GM12878 (cell line): ENCODE results near the gene SLC6A9. TPM values are rescaled to one million over a fixed set of nuclear protein-coding genes. Genes with fewer than 3 reads are reported as not detected.

Experiments used
- CBX5 ChIP-seq: sonication (generic); IDR thresholded peaks from 2 replicates; pipeline ENCODE4 v1.6.1; 2016; ENCODE audit warnings: low read depth, moderate library complexity, mild to moderate bottlenecking, inconsistent platforms
- GABPA ChIP-seq: IDR thresholded peaks from 2 replicates; pipeline ENCODE4 v1.6.1; 2014; ENCODE audit warnings: antibody characterized with exemption, low read depth, mild to moderate bottlenecking, inconsistent platforms
- HCFC1 ChIP-seq: fragments of 150-350 bp; IDR thresholded peaks from 2 replicates; pipeline ENCODE4 v1.6.1; 2014; ENCODE audit warnings: low read length
- MXI1 ChIP-seq: fragments of 150-350 bp; IDR thresholded peaks from 2 replicates; pipeline ENCODE4 v1.6.1; 2011; ENCODE audit warnings: low read depth, mild to moderate bottlenecking, inconsistent platforms, low read length, improper control_type of control experiment
- NBN ChIP-seq: fragments of 450-650 bp; IDR thresholded peaks from 2 replicates; pipeline ENCODE4 v1.6.1; 2016
- NR2F1 ChIP-seq: fragments of 450-650 bp; conservative IDR thresholded peaks from 2 replicates; pipeline ENCODE4 v1.6.1; 2017; ENCODE audit warnings: mild to moderate bottlenecking
- POLR2A ChIP-seq: IDR thresholded peaks from 2 replicates; pipeline ENCODE4 v1.6.1; 2011; ENCODE audit warnings: low read depth, mild to moderate bottlenecking, low read length
- SIN3A ChIP-seq: IDR thresholded peaks from 2 replicates; pipeline ENCODE4 v1.6.1; 2012; ENCODE audit warnings: low read depth, low read length, improper control_type of control experiment
- SIX5 ChIP-seq: IDR thresholded peaks from 2 replicates; pipeline ENCODE4 v1.6.1; 2011; ENCODE audit warnings: mild to moderate bottlenecking, low read depth, low read length, moderate library complexity; ENCODE audit not compliant: severe bottlenecking
- TCF7 ChIP-seq: IDR thresholded peaks from 2 replicates; pipeline ENCODE4 v1.6.1; 2014; ENCODE audit warnings: antibody characterized with exemption, borderline replicate concordance
- ZNF384 ChIP-seq: IDR thresholded peaks from 2 replicates; pipeline ENCODE4 v1.6.1; 2012; ENCODE audit warnings: low read depth, mild to moderate bottlenecking, low read length, improper control_type of control experiment, borderline replicate concordance
- polyA plus RNA-seq, 11 experiments: library from polyadenylated mRNA; depleted of rRNA in 4 of 11; unstranded in 6 of 11; stranded (reverse) in 5 of 11; fragments of >200 nt; fragmentation: Nextera tagmentation in 4 of 11; fragmentation: Illumina TruSeq in 1 of 11; extraction: Ambion mirVana in 4 of 11; extraction: Trizol in 1 of 11; gene quantifications; 1 replicate in 1 of 11; 2 replicates in 10 of 11; pipeline versions ENCODE4 v1.2.1 to v1.2.3, GENCODE V29; 2011 to 2016; ENCODE audit warnings: inconsistent platforms in 2 of 11, missing spikeins in 2 of 11, low read depth in 1 of 11
- total RNA-seq, 4 experiments: library from RNA; depleted of rRNA in 3 of 4; stranded (reverse); fragments of >200 nt in 3 of 4; fragmentation: Illumina TruSeq in 1 of 4; extraction: Trizol in 1 of 4; gene quantifications; 2 replicates each; pipeline versions ENCODE4 v1.2.1 to v1.2.3, GENCODE V29; 2013 to 2021
- TF ChIP-seq, protein P1 (sequence below): fragments of 450-650 bp; IDR thresholded peaks from 2 replicates; pipeline ENCODE4 v1.6.1; 2014; ENCODE audit warnings: mild to moderate bottlenecking
- TF ChIP-seq, protein P2 (sequence below): fragments of 150-350 bp; IDR thresholded peaks from 2 replicates; pipeline ENCODE4 v1.6.1; 2016; ENCODE audit warnings: low read depth, low read length
- TF ChIP-seq, protein P3 (sequence below): IDR thresholded peaks from 2 replicates; pipeline ENCODE4 v1.6.1; 2012; ENCODE audit warnings: low read depth, low read length, improper control_type of control experiment
- TF ChIP-seq, protein P4 (sequence below): fragments of 450-650 bp; IDR thresholded peaks from 2 replicates; pipeline ENCODE4 v1.6.1; 2016; ENCODE audit warnings: mild to moderate bottlenecking, moderate library complexity, borderline replicate concordance
- TF ChIP-seq, protein P5 (sequence below): fragments of 450-650 bp; IDR thresholded peaks from 2 replicates; pipeline ENCODE4 v1.6.1; 2016; ENCODE audit warnings: mild to moderate bottlenecking

SLC6A9 gene
- total and polyA plus RNA-seq, 10 of the 15 experiments (the other 5 are each of a cell fraction or from before 2014, with no cell fraction given) = 0.02 to 2.0 (median 0.63) TPM

DNA sequence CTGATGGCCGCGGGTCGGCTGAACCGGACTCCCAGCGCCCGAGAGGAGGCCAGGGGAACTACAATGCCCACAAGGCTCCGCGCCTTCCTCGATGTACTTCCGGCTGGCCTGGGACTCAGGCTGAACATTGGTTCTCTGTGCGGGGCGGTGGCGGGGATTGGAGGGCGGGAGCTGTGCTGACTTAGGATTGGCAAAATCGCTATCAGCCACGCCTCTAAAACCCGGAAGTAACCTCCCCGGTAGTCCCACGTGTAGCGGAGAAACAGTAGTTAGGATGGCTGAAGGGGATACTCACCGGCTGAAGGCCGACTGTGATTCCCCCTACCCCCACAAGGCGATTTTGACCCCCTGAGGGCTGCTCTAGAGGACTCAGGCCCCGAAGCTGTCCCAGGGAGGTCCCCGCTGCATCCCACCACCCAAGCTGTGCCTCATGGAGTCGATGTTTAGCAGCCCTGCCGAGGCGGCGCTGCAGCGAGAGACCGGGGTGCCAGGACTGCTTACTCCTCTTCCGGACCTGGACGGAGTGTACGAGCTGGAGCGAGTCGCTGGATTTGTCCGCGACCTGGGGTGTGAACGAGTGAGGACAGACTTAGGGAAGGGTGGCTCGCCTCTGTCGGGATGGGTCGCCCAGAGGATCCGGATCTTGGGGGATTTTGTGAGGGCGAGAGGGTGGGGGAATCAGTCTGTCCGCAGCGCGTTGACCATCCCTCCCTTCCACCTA, 61.4 kb downstream of the SLC6A9 start, which contains the start of gene DPH2 (continued):
- TF ChIP-seq HCFC1 (peak; percentile 92), NBN (0 out of 2 replicates have a peak, but pooled peaks have one; percentile 4), SIN3A (peak; percentile 94; the same call in 1 of the 2 replicates), TCF7 (no peak), SIX5 (peak; percentile 93), ZNF384 (no peak), CBX5 (no peak), POLR2A (peak; percentile 67), NR2F1 (no peak), GABPA (peak; percentile 96), MXI1 (peak; percentile 99)
- TF ChIP-seq, protein P1, sequence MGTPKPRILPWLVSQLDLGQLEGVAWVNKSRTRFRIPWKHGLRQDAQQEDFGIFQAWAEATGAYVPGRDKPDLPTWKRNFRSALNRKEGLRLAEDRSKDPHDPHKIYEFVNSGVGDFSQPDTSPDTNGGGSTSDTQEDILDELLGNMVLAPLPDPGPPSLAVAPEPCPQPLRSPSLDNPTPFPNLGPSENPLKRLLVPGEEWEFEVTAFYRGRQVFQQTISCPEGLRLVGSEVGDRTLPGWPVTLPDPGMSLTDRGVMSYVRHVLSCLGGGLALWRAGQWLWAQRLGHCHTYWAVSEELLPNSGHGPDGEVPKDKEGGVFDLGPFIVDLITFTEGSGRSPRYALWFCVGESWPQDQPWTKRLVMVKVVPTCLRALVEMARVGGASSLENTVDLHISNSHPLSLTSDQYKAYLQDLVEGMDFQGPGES = peak; percentile 34; the same call in 1 of the 2 replicates
- TF ChIP-seq, protein P2, sequence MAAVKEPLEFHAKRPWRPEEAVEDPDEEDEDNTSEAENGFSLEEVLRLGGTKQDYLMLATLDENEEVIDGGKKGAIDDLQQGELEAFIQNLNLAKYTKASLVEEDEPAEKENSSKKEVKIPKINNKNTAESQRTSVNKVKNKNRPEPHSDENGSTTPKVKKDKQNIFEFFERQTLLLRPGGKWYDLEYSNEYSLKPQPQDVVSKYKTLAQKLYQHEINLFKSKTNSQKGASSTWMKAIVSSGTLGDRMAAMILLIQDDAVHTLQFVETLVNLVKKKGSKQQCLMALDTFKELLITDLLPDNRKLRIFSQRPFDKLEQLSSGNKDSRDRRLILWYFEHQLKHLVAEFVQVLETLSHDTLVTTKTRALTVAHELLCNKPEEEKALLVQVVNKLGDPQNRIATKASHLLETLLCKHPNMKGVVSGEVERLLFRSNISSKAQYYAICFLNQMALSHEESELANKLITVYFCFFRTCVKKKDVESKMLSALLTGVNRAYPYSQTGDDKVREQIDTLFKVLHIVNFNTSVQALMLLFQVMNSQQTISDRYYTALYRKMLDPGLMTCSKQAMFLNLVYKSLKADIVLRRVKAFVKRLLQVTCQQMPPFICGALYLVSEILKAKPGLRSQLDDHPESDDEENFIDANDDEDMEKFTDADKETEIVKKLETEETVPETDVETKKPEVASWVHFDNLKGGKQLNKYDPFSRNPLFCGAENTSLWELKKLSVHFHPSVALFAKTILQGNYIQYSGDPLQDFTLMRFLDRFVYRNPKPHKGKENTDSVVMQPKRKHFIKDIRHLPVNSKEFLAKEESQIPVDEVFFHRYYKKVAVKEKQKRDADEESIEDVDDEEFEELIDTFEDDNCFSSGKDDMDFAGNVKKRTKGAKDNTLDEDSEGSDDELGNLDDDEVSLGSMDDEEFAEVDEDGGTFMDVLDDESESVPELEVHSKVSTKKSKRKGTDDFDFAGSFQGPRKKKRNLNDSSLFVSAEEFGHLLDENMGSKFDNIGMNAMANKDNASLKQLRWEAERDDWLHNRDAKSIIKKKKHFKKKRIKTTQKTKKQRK = peak; percentile 63
- TF ChIP-seq, protein P3, sequence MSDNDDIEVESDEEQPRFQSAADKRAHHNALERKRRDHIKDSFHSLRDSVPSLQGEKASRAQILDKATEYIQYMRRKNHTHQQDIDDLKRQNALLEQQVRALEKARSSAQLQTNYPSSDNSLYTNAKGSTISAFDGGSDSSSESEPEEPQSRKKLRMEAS = peak; percentile 93; the same call in 1 of the 2 replicates
- TF ChIP-seq, protein P4, sequence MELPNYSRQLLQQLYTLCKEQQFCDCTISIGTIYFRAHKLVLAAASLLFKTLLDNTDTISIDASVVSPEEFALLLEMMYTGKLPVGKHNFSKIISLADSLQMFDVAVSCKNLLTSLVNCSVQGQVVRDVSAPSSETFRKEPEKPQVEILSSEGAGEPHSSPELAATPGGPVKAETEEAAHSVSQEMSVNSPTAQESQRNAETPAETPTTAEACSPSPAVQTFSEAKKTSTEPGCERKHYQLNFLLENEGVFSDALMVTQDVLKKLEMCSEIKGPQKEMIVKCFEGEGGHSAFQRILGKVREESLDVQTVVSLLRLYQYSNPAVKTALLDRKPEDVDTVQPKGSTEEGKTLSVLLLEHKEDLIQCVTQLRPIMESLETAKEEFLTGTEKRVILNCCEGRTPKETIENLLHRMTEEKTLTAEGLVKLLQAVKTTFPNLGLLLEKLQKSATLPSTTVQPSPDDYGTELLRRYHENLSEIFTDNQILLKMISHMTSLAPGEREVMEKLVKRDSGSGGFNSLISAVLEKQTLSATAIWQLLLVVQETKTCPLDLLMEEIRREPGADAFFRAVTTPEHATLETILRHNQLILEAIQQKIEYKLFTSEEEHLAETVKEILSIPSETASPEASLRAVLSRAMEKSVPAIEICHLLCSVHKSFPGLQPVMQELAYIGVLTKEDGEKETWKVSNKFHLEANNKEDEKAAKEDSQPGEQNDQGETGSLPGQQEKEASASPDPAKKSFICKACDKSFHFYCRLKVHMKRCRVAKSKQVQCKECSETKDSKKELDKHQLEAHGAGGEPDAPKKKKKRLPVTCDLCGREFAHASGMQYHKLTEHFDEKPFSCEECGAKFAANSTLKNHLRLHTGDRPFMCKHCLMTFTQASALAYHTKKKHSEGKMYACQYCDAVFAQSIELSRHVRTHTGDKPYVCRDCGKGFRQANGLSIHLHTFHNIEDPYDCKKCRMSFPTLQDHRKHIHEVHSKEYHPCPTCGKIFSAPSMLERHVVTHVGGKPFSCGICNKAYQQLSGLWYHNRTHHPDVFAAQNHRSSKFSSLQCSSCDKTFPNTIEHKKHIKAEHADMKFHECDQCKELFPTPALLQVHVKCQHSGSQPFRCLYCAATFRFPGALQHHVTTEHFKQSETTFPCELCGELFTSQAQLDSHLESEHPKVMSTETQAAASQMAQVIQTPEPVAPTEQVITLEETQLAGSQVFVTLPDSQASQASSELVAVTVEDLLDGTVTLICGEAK = peak; percentile 98
- TF ChIP-seq, protein P5, sequence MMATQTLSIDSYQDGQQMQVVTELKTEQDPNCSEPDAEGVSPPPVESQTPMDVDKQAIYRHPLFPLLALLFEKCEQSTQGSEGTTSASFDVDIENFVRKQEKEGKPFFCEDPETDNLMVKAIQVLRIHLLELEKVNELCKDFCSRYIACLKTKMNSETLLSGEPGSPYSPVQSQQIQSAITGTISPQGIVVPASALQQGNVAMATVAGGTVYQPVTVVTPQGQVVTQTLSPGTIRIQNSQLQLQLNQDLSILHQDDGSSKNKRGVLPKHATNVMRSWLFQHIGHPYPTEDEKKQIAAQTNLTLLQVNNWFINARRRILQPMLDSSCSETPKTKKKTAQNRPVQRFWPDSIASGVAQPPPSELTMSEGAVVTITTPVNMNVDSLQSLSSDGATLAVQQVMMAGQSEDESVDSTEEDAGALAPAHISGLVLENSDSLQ = peak; percentile 48; the same call in 1 of the 2 replicates
